Spinal cord (tissue), 10 donors: ENCODE measurements around the gene MMP25. TPM values are rescaled to one million over a fixed set of nuclear protein-coding genes. Genes with fewer than 3 reads are reported as not detected.

ENCODE experiments used
- DNase-seq, 6 donors: peaks; one replicate each; pipeline versions ENCODE4 v3.0.0 to v3.0.0-alpha.2; 2013 to 2015; ENCODE audit warnings: low spot score in 6 of 6, low read depth in 4 of 6
- H3K27ac ChIP-seq: one replicate; pipeline ENCODE4 v1.5.1; 2013; ENCODE audit warnings: low read depth, low read length, control low read depth
- H3K27me3 ChIP-seq: one replicate; pipeline ENCODE4 v1.6.1; 2013; ENCODE audit warnings: low read length; ENCODE audit not compliant: control insufficient read depth, insufficient read depth
- H3K36me3 ChIP-seq: one replicate; pipeline ENCODE4 v1.6.1; 2013; ENCODE audit warnings: low read length; ENCODE audit not compliant: control insufficient read depth, insufficient read depth
- H3K4me1 ChIP-seq: one replicate; pipeline ENCODE4 v1.6.1; 2013; ENCODE audit warnings: low read length; ENCODE audit not compliant: control insufficient read depth, insufficient read depth
- H3K4me3 ChIP-seq: one replicate; pipeline ENCODE4 v1.5.1; 2013; ENCODE audit warnings: low read depth, low read length, control low read depth
- H3K9me3 ChIP-seq: one replicate; pipeline ENCODE4 v1.6.1; 2013; ENCODE audit warnings: low read length; ENCODE audit not compliant: control insufficient read depth, insufficient read depth
- WGBS: methylation state at CpG from one replicate; pipeline ENCODE4 v1.1.5; 2013; ENCODE audit warnings: missing lambda C conversion rate; ENCODE audit not compliant: insufficient coverage; 5-methylcytosine and 5-hydroxymethylcytosine counted together
- polyA plus RNA-seq, 2 donors: library from polyadenylated mRNA; unstranded; fragments of 120-200 nt; gene quantifications; one replicate each; pipeline ENCODE4 v1.2.1, GENCODE V29; 2013; ENCODE audit not compliant: insufficient read length in 2 of 2
- total RNA-seq, 2 donors: library from RNA; depleted of rRNA in 1 of 2; stranded (reverse); fragments of 120-200 nt in 1 of 2; fragments of >200 nt in 1 of 2; gene quantifications; one replicate each; pipeline versions ENCODE4 v1.2.3 to v1.2.4, GENCODE V29; 2013 to 2014
- donor health status: healthy.

Gene MMP25
- total and polyA plus RNA-seq, 4 donors: 1.2 to 10.5 (median 4.3) TPM

DNA sequence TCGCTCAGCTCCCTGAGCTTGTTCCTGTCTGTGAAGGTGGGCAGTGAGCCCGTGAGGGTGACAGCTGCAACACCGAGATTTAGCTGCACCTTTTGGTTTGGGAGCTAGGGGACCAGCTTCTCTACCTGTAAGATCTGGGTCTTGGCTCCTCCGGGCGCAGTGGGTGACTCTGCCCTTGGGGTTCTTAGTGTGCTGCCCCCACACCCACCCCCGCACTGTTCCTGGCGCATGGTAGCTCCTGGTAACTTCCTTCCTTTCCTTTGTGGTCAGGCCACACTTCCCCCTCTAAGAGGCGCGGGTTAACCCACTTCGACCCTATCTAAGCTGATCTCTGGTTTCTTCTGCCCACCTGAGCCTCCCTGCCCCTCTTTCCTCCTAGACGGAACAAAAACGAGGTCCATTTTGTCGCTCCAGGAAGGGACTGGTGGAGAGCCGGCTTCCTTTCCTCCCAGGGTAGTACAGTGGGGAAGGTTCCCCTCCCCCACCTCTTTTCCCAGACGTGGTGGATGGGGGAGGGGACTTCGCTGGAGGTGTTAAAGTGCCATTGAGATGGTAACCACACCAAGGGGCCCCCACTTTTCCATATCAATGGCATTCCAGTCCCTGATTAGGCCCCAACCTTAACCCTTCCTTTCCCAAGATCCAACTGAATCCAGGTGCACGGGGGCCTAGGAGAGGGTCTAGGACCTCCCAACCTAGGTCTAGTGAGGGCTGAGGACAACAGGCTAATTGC lies 38.2 kb upstream of the MMP25 start:
- Histone ChIP-seq H3K36me3 (no peaks in the 10 kb centered on the region), H3K4me1 (peaks cover 22% of the 10 kb centered on the region), H3K9me3 (no peaks in the 10 kb centered on the region), H3K27me3 (peaks cover 83% of the 10 kb centered on the region), H3K4me3 (no peak overlapping the region), H3K27ac (no peak overlapping the region)
- 10% methylated on average over 10 of the region's 17 CpGs for WGBS
- no peak for DNase-seq

- H3K36me3 ChIP-seq: no peaks in the 10 kb centered on the region
- peaks cover 86% of the 10 kb centered on the region for H3K27me3 ChIP-seq
- no peak overlapping the region for H3K27ac ChIP-seq
- no peaks in the 10 kb centered on the region for H3K9me3 ChIP-seq
- no peak for DNase-seq
- no peak overlapping the region for H3K4me3 ChIP-seq
- peaks cover 17% of the 10 kb centered on the region for H3K4me1 ChIP-seq
- WGBS: 21% methylated on average over 4 of the region's 4 CpGs
Observed at GRCh38 chr16:3008690-3009037, 37.7 kb upstream of the MMP25 start.

- no peaks in the 10 kb centered on the region for H3K9me3 ChIP-seq
- WGBS: 16% methylated on average over 16 of the region's 21 CpGs
- H3K36me3 ChIP-seq: no peaks in the 10 kb centered on the region
- no peak for DNase-seq
- peaks cover 13% of the 10 kb centered on the region for H3K4me1 ChIP-seq
- H3K4me3 ChIP-seq: no peak overlapping the region
- H3K27ac ChIP-seq: no peak overlapping the region
- peaks cover 94% of the 10 kb centered on the region for H3K27me3 ChIP-seq
Observed at GRCh38 chr16:3009568-3010390, 36.6 kb upstream of the MMP25 start.

DNA sequence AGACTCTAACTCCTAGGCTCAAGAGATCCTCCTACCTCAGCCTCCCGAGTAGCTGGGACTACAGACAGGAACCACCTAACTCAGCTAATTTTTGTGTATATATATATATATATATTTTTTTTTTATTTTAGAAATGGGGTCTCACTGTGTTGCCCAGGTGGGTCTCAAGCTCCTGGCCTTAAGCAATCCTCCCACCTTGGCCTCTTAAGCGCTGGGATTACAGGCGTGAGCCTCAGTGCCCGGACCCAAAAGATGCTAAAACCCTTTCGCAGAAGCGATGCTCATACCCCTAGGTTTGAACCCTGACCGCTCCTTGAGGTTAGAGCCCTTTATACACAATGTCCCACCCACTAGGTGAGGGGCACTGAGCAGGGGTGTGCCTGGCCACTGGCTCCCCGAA lies 35.9 kb upstream of the MMP25 start:
- 94% methylated on average over 7 of the region's 8 CpGs for WGBS
- no peak for DNase-seq
- H3K27me3 ChIP-seq: peaks cover 93% of the 10 kb centered on the region
- H3K27ac ChIP-seq: no peak overlapping the region
- no peaks in the 10 kb centered on the region for H3K36me3 ChIP-seq
- peaks cover 11% of the 10 kb centered on the region for H3K4me1 ChIP-seq
- no peak overlapping the region for H3K4me3 ChIP-seq
- H3K9me3 ChIP-seq: no peaks in the 10 kb centered on the region

DNA sequence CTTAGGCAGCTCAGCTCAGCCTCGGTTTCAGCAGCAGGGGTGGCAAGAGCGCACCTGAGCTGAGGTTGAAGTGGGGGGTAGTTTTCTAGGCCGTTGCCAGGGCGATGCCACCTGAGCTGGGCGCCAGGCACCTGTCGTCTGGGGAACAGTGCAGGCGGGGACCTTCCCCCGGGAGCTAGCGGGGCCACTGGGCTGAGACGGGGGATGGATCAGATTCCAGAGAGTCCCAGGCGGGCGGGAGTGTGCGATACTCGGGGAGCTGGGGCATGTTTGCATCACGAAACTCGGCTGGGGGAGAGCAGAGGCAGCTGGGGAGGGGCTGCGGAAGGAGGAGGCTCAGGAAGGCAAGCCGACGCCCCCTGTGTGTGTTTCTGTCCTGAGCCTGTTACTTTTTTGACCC lies 34.1 kb upstream of the MMP25 start:
- 6% methylated on average over 19 of the region's 19 CpGs for WGBS
- H3K9me3 ChIP-seq: no peaks in the 10 kb centered on the region
- no peak for DNase-seq
- H3K27me3 ChIP-seq: peaks cover 82% of the 10 kb centered on the region
- no peak overlapping the region for H3K27ac ChIP-seq
- peaks cover 11% of the 10 kb centered on the region for H3K4me1 ChIP-seq
- no peaks in the 10 kb centered on the region for H3K36me3 ChIP-seq
- no peak overlapping the region for H3K4me3 ChIP-seq

GRCh38 chr16:3012828-3013420 lies 33.4 kb upstream of the MMP25 start, which contains the start of gene CLDN9:
TSS of gene CLDN9 (plus strand) at chr16:3012923. CDS start at chr16:3013363, 440 bp downstream.
- peaks cover 16% of the 10 kb centered on the region for H3K4me1 ChIP-seq
- no peaks in the 10 kb centered on the region for H3K9me3 ChIP-seq
- no peak within 1 kb of the TSS for H3K27ac ChIP-seq
- no peaks in the 10 kb centered on the region for H3K36me3 ChIP-seq
- peaks cover 82% of the 10 kb centered on the region for H3K27me3 ChIP-seq
- WGBS: 12% methylated on average over 27 of the region's 27 CpGs
- no peak for DNase-seq
- H3K4me3 ChIP-seq: no peak within 1 kb of the TSS

GRCh38 chr16:3013491-3013951 lies 32.8 kb upstream of the MMP25 start:
- Histone ChIP-seq H3K4me1 (peaks cover 22% of the 10 kb centered on the region), H3K36me3 (no peaks in the 10 kb centered on the region), H3K27ac (no peak overlapping the region), H3K4me3 (no peak overlapping the region), H3K27me3 (peaks cover 82% of the 10 kb centered on the region), H3K9me3 (no peaks in the 10 kb centered on the region)
- 27% methylated on average over 27 of the region's 27 CpGs for WGBS
- no peak for DNase-seq

GRCh38 chr16:3013998-3014690 lies 32.2 kb upstream of the MMP25 start:
- no peak for DNase-seq
- Histone ChIP-seq H3K4me3 (no peak overlapping the region), H3K36me3 (no peaks in the 10 kb centered on the region), H3K9me3 (no peaks in the 10 kb centered on the region), H3K27ac (no peak overlapping the region), H3K27me3 (peaks cover 82% of the 10 kb centered on the region), H3K4me1 (peaks cover 22% of the 10 kb centered on the region)
- 53% methylated on average over 9 of the region's 12 CpGs for WGBS

GRCh38 chr16:3014971-3015370 lies 31.4 kb upstream of the MMP25 start:
- Histone ChIP-seq H3K27ac (no peak overlapping the region), H3K4me1 (peaks cover 27% of the 10 kb centered on the region), H3K36me3 (no peaks in the 10 kb centered on the region), H3K9me3 (no peaks in the 10 kb centered on the region), H3K4me3 (no peak overlapping the region), H3K27me3 (peaks cover 83% of the 10 kb centered on the region)
- WGBS: 79% methylated on average over 4 of the region's 6 CpGs
- no peak for DNase-seq
